Ishikawa (cell line): Measurements from ENCODE around the gene ZNF839.

ENCODE experiments used
- CEBPB ChIP-seq: IDR thresholded peaks from 2 replicates; pipeline ENCODE4 v1.6.1; 2012
- CREB1 ChIP-seq: IDR thresholded peaks from 2 replicates; pipeline ENCODE4 v1.6.1; 2012; ENCODE audit warnings: low read depth
- EP300 ChIP-seq: IDR thresholded peaks from 2 replicates; pipeline ENCODE4 v1.6.1; 2012; ENCODE audit warnings: borderline replicate concordance
- FOXM1 ChIP-seq: IDR thresholded peaks from 2 replicates; pipeline ENCODE4 v1.6.1; 2012; ENCODE audit warnings: low read depth, borderline replicate concordance
- NFIC ChIP-seq: IDR thresholded peaks from 2 replicates; pipeline ENCODE4 v1.6.1; 2012
- RAD21 ChIP-seq: IDR thresholded peaks from 2 replicates; pipeline ENCODE4 v1.6.1; 2012; ENCODE audit warnings: low read depth
- REST ChIP-seq: IDR thresholded peaks from 2 replicates; pipeline ENCODE4 v1.6.1; 2012; ENCODE audit warnings: low read depth, mild to moderate bottlenecking
- TAF1 ChIP-seq: IDR thresholded peaks from 2 replicates; pipeline ENCODE4 v1.6.1; 2012; ENCODE audit warnings: low read depth, mild to moderate bottlenecking
- TCF12 ChIP-seq: IDR thresholded peaks from 2 replicates; pipeline ENCODE4 v1.6.1; 2012; ENCODE audit warnings: low read depth
- TEAD4 ChIP-seq: IDR thresholded peaks from 2 replicates; pipeline ENCODE4 v1.6.1; 2012
- USF1 ChIP-seq: IDR thresholded peaks from 2 replicates; pipeline ENCODE4 v1.6.1; 2012
- ZBTB7A ChIP-seq: IDR thresholded peaks from 2 replicates; pipeline ENCODE4 v1.6.1; 2012; ENCODE audit warnings: low read depth

DNA sequence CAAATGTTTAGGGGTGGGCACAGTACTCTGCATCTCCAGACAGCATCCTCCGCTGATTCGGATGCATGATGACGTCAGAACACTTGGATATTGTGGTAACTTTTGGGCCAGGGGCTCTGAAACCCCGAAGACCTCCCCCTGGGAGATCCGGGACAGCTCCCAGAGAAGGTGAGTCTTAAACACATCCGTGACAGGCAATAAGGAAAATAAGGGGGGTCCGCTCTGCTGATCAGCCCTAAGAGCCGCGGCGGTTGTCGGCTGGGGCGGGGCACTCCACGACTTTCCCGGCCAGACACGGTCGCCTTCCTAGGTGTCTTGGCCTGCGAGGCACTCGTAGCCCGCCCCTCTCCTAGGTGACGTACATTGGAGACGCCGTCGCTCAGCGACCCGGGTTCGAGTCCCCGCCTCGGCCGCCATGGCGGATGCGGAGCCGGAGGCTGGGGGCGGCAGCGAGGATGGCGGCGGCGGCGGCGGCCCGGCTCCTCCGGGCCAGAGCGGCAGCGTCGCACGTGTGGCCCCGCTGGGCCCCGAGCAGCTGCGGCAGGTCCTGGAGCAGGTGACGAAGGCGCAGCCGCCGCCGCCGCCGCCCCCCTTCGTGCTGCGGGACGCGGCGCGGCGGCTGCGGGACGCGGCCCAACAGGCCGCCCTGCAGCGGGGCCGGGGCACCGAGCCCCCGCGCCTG is at the start of gene ZNF839:
- 0 out of 2 replicates have a peak, but pooled peaks have one; percentile 35 for TF ChIP-seq USF1
- TF ChIP-seq ZBTB7A, result peak; percentile 28; the same call in 1 of the 2 replicates
- TF ChIP-seq TEAD4, result peak; percentile 16; the same call in 1 of the 2 replicates
- no peak for TF ChIP-seq RAD21
- TF ChIP-seq TAF1, result peak; percentile 71; the same call in 1 of the 2 replicates
- TF ChIP-seq EP300, result peak; percentile 37; the same call in 1 of the 2 replicates
- TF ChIP-seq CEBPB, result 0 out of 2 replicates have a peak, but pooled peaks have one; percentile 11
- no peak for TF ChIP-seq REST
- peak; percentile 41; the same call in 1 of the 2 replicates for TF ChIP-seq TCF12
- TF ChIP-seq NFIC, result no peak
- TF ChIP-seq CREB1, result peak; percentile 92
- TF ChIP-seq FOXM1, result no peak
